Mucosa of descending colon (tissue), 3 donors: Measurements from ENCODE around the gene CARD14. TPM values are rescaled to one million over a fixed set of nuclear protein-coding genes. Genes with fewer than 3 reads are reported as not detected.
A peak's percentile ranks its signal among the peaks of the same experiment; 100 is the strongest.

Source experiments
- ATAC-seq: fragments of 200-7000 bp; cut with Tn5 transposase; one replicate; pipeline ENCODE4 v1.9.1; 2020; ENCODE audit warnings: mild to moderate bottlenecking, moderate library complexity
- DNase-seq, 3 donors: peaks; one replicate each; pipeline ENCODE4 v3.0.0-alpha.2; 2020
- H3K36me3 ChIP-seq: fragments of 200-600 bp; one replicate; pipeline ENCODE4 v1.8.0; 2021; ENCODE audit warnings: low read depth, mild to moderate bottlenecking
- H3K4me1 ChIP-seq: fragments of 200-600 bp; one replicate; pipeline ENCODE4 v1.8.0; 2021; ENCODE audit warnings: low read depth, mild to moderate bottlenecking
- H3K4me3 ChIP-seq: fragments of 200-600 bp; one replicate; pipeline ENCODE4 v1.8.0; 2021; ENCODE audit warnings: mild to moderate bottlenecking
- H3K9me3 ChIP-seq: fragments of 200-600 bp; one replicate; pipeline ENCODE4 v1.8.0; 2021; ENCODE audit warnings: mild to moderate bottlenecking
- CTCF ChIP-seq: fragments of 200-600 bp; IDR thresholded peaks from one replicate; pipeline ENCODE4 v1.8.0; 2022; ENCODE audit warnings: antibody characterized with exemption, mild to moderate bottlenecking
- intact Hi-C, 2 donors: fragments of 100-400 bp; cut with DNase I in 1 of 2; cut with micrococcal nuclease in 1 of 2; formaldehyde crosslinking; loops; one replicate each; pipeline versions ENCODE4 v1.11.0 to v1.11.1; 2022; cut with DNase I, micrococcal nuclease
- total RNA-seq, 3 donors: library from RNA; stranded (reverse); fragmentation: NEBNext Ultra II Directional in 2 of 3; extraction: Animal tissue kit (Norgen Biotek cat#: 25700) in 2 of 3; gene quantifications; one replicate each; pipeline versions ENCODE4 v1.2.1 to v1.2.4, GENCODE V29; 2021 to 2023
- donor health status: DM: no; HTN: no; CAD: no; lungs with moderate emphysema.
- donor health status: DM: no; HTN: no; CAD: no.
- donor health status: DM: no; HTN: yes; CAD: no.

CARD14 gene
- total RNA-seq, 3 donors from 2014 or later: 0.38 to 2.4 (median 1.4) TPM

GRCh38 chr17:80224683-80225082, 54.9 kb downstream of the CARD14 start:
- Histone ChIP-seq H3K36me3 (no peaks in the 10 kb centered on the region), H3K4me3 (no peak overlapping the region), H3K4me1 (peaks cover 3% of the 10 kb centered on the region), H3K9me3 (no peaks in the 10 kb centered on the region)
- peak in 1 of 3 donors; percentile 29 for DNase-seq
- ATAC-seq: no peak
- intact Hi-C loops: no loop called here
- TF ChIP-seq CTCF: no peak

DNA sequence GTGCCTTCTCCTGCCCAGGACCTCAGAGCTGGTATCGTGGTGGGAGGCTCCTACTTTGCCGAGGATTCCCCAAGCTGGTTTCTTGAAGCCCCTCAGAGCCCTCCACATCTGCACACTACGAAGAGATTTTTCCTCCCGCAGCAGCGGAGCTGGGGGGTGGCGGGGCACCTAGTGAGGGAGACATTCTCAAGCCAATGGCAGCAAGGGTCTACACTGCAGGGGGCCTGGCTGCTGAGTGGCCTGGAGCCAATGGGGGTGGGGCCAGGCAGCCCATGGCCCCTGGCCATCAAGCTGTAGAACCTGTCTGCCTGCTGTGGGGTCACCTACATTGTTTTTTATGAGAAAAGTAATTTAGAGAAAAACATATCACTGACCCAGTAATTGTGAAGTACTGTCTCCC, 55.4 kb downstream of the CARD14 start:
- no peaks in the 10 kb centered on the region for H3K9me3 ChIP-seq
- H3K36me3 ChIP-seq: no peaks in the 10 kb centered on the region
- intact Hi-C loops: no loop called here
- no peak for TF ChIP-seq CTCF
- ATAC-seq: no peak
- H3K4me1 ChIP-seq: peaks cover 3% of the 10 kb centered on the region
- H3K4me3 ChIP-seq: no peak overlapping the region
- peak in 1 of 3 donors; percentile 17 for DNase-seq

DNA sequence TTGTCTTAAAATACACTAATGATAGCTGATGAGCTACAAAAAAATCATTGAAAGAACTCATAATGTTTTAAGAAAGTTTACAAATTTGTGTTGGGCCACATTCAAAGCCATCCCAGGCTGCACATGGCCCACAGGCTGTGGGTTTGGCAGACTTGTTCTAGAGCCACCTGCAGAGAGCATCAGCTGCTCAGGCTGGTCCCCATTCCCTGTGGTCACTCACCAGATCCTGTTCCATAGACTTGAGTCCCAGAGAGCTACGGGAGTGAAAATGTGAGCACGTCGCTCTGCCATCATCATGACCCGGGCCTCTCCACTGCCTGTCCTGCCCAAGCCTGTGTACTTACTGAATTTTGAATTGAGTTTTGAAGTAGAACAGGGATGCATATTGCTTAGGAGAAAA, 57.3 kb downstream of the CARD14 start:
- ATAC-seq (no peak), DNase-seq (no peak)
- Histone ChIP-seq H3K4me1 (no peaks in the 10 kb centered on the region), H3K4me3 (no peak overlapping the region), H3K36me3 (no peaks in the 10 kb centered on the region), H3K9me3 (peaks cover 3% of the 10 kb centered on the region)
- intact Hi-C loops: no loop called here
- TF ChIP-seq CTCF: no peak

DNA sequence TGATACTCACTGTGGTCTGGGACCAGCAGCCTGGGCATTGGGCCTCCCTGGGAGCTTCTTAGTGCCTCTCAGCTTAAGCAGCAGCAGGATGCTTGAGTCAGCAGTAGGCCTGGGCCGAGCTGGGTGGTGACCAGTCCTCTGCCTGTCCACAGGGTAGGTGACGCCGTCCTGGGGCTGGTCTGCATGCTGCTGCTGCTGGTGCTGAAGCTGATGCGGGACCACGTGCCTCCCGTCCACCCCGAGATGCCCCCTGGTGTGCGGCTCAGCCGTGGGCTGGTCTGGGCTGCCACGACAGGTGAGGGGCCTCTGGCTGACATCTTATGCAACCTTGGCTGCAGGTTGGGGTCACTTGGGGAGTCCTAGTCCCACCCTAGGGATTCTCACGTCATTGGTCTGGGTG, 57.8 kb downstream of the CARD14 start:
- Histone ChIP-seq H3K4me3 (no peak overlapping the region), H3K36me3 (no peaks in the 10 kb centered on the region), H3K9me3 (peaks cover 8% of the 10 kb centered on the region), H3K4me1 (no peaks in the 10 kb centered on the region)
- ATAC-seq: no peak
- no peak for TF ChIP-seq CTCF
- DNase-seq: no peak
- intact Hi-C loops: no loop called here

DNA sequence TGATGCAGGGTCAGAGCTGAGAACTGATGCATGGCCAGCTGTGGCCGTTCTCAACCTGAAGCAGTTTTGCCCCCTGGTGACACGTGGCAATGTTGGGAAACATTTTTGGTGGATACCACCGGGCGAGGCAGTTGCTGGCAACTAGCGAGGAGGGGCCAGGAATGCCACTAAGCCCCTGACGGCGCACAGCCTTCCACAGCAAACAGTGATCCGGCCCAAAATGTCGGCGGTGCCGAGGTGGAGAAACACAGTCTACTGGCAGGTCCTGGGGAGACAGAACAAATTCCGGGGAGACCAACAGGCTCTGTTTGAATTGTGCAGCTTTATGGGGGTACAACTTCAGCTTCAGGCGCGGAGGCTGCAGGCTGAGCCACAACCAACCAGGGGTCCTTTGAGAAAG, 58.6 kb downstream of the CARD14 start:
- no peak for TF ChIP-seq CTCF
- H3K4me1 ChIP-seq: no peaks in the 10 kb centered on the region
- no peaks in the 10 kb centered on the region for H3K36me3 ChIP-seq
- H3K9me3 ChIP-seq: peaks cover 14% of the 10 kb centered on the region
- no peak for ATAC-seq
- intact Hi-C loops: no loop called here
- no peak overlapping the region for H3K4me3 ChIP-seq
- DNase-seq: no peak

DNA sequence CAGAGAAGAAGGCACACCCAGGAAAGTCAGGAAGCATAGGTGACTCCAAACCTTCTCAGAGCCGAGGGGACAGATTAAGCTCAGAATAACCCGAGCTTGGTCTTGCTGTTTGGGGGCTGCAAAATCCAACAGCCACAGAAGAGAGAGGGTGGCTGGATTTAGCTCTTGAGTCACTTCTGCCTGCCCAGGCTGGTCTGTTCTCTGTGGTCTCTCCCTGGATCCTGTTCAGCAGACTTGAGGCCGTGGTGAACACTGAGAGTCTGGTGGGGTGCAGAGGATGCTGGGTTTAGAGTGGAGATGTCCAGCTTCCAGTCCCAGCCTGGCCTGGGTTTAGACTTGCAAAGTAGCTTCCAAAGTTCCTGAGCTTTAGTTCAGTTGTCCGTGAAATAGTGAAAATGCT, 59.2 kb downstream of the CARD14 start:
- no peaks in the 10 kb centered on the region for H3K4me1 ChIP-seq
- no peak overlapping the region for H3K4me3 ChIP-seq
- no peaks in the 10 kb centered on the region for H3K36me3 ChIP-seq
- H3K9me3 ChIP-seq: peaks cover 14% of the 10 kb centered on the region
- intact Hi-C loops: no loop called here
- no peak for TF ChIP-seq CTCF
- DNase-seq (no peak), ATAC-seq (no peak)
